HG02798 (cell line): Measurements from ENCODE around the gene CATSPER4.

ENCODE experiments used
- ATAC-seq: cut with Tn5 transposase; IDR thresholded peaks from one replicate; pipeline ENCODE4 v1.9.1; 2021; ENCODE audit warnings: mild to moderate bottlenecking; ENCODE audit not compliant: unreplicated experiment, poor library complexity

CATSPER4 gene

DNA sequence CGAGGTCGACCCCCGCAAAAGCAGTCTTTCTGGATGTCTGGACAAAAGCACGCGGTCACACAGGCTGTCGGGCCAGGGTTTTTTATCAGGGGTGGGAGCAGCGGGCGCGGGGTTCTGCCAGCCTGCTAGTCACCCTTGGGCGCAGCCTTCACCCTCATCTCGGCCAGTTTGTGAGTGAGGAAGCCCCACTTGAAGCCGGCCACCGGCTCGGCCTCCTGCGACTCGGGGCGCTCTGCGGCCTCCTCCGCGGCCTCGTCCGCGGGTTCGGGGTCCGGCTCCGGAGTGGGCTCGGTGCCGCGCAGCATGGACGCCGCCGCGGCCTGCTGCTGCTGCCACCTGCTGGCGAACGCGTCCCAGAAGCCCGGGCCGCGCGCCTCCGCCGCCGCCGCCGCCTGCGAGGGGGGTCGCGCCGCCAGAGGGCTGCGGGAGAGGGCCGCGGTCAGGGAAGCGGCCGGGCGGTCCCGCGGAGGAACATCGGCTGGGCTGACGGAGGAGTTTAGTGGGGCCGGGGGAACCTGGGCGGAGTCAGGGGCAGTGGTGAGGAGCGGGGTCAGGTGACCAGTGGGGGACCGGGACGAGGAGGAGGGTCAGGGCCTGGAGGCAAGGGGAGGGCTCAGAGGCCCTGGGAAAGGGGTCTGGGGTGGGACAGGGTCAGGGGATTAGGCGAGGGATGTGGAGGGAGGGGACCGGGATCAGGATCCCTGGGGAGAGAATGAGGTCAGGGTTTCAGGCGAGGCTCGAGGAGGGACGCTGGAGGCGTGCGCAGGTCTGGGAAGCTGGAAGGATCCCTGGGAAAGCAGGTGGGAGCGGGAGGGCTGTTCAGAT is 26.2 kb upstream of the CATSPER4 start:
- no peak for ATAC-seq

DNA sequence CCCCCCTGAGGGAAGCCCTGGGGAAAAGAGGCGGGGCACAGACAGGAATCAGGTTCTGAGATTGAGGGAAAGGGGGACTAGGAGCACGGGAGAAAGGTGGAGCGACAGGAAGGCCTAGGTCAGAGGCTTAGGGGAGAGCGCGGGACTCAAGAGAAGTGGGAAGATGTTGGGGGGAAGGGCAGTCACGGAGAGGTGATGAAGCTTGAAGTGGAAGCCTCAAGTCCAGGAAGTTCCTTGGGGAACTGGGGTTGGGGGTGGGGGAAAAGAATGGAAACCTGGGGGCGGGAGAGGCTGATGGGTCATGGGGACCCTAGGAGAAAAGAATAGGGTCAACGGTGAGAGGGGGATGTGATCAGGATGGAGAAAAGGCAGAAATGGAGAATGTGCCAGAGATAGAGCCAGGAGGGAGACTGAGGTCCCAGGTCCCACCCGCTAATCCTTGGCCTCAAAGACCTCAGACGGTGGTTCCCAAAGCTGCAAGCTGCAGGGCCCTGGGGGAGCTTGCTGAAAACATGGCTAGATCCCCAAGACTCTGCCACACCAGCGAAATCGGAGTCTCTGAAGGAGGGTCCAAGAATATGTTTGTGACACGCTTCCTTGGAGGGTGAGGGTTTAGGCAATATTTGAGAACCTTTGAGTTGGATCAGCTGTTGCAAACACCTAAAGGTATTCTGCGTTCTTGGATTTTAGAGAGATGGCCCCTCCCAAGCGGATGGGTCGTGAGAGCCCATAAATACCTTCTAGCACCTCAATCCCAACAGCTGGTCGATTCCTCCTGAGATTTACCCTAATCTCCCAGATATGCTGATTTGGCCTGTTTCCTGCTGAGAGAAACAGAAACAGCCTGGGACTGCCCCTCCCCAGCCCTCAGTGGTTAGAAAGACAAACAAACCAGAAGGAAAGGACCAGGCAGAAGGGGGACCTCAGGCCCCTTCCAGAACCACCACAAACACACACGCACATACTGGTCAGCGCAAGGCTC is 25.2 kb upstream of the CATSPER4 start:
- no peak for ATAC-seq

DNA sequence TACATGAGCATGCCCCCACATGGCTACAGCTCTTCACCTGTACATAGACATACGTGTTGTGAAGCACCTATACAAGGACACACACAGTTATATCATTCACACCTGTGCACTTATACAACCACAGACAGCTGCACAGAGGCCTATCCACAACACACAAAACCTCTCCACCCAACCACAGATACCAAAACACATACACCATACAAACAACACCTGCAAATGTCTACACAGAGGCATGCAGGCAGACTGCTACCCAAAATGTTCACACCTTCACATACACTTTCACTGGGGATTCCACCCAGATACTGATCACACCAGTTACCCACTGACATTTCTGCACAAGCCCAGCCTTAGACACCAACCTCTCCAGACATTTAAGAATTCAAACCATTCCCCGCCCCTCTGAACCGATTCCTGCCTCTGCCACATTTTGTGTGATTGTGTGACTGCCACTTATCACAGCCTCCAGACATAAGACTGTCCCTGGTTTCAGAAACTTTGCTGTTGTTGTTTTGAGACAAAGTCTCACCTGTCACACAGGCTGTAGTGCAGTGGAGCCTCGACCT is 23.6 kb upstream of the CATSPER4 start:
- no peak for ATAC-seq

DNA sequence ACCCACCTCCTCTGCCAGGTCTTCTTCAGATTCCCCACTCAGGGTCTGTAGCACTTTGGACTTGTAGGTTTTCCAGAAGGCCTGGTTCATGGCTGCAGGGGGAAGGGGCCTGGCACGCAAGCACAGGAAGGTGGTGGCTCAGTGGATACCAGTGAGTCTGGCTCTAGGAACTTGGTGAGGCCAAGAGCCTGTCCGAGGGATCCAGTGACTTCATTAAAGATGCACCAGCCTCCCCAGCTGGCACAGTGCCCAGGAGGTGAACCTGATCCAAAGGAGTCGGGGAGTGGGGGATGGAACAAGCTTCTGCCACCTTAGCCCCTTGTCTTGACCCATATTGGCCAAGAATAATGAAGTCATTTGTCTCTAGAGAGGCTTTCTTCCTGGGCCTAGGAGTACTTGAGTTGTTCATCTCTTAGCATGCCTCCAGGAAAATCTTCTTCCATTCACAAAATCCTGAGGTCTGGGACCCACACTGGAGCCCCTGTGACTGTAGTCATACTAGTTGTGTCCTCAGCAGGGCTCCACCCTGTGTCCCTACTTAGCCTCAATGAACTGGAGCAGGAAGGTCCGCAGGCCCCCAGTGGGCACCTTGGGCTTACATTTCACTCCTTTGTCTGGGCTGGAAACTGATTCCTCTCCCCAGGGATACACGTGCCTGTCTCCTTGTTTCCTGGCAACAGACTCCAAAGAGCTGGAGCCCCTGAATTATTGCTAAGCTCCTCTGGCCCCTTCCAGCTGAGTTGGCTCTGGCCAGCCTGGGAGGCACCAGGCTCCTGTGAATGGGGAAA is 21.8 kb upstream of the CATSPER4 start, which contains the start of gene C1orf232:
Gene C1orf232 (minus strand): TSS at position 554 of the 788 bp plus-strand sequence. CDS start 464 bp downstream, at position 90.
- ATAC-seq, result no peak

DNA sequence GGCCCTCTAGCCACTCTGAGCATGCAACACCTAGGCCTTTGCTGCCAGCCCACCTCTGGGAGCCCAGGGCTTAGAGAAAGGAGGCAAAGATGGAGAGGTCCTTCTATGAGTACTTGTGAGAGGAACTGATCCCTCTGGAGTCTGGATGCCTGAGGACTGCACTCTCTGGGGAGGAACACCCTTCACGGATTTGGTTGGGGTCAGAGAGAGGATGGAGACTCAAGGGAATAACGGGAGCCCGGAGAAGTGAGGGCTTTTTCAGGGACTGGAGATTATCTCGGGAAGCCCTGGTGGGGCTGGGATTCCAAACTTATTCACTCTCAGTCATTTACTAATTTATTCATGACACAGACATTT is 21.2 kb upstream of the CATSPER4 start:
- no peak for ATAC-seq

DNA sequence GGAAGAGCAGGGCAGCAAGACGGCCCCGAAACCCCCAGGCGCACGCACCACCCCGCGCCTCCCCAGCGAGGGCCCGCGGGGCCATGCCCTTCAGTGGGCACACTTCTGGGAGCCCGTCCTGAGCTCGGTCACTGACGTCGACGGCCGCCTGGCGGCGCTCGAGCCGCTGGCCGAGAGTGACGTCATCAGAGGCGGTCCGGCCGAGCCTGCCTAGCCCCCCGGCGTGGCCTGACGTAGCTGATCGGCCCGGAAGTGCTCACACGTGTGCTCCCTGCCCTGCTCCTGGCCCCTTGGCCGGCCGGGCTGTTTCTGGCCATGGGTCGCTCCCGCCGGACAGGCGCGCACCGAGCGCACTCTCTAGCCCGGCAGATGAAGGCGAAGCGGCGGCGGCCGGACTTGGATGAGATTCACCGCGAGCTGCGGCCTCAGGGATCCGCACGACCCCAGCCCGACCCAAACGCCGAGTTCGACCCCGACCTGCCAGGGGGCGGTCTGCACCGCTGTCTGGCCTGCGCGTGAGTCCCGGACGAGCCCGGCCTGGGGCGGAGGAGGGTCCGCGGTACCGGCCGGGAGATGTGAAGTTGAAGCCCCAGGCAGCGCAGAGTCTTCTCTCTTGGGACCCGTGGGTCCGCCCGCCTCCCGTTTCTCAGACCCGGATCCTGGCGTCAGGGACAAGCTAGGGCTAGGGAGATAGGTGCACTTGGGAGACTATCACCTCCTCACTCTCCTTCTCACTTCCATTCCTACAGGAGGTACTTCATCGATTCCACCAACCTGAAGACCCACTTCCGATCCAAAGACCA is 20.5 kb upstream of the CATSPER4 start, which contains the start of gene ZNF593:
Gene ZNF593 (plus strand): TSS at position 240 of the 803 bp plus-strand sequence. CDS start 76 bp downstream, at position 316.
- peak; percentile 94 for ATAC-seq

DNA sequence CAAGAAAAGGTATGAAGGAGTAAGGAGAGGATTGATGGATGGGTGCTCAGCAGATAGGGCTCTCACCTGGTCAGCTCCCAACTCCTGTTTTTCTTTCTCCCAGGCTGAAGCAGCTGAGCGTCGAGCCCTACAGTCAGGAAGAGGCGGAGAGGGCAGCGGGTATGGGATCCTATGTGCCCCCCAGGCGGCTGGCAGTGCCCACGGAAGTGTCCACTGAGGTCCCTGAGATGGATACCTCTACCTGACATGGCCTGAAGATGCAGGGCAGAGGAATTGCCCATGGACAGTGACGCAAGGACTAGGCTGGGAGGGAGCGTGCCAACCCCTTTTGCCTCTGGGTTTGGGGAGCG is 20.0 kb upstream of the CATSPER4 start:
- no peak for ATAC-seq

DNA sequence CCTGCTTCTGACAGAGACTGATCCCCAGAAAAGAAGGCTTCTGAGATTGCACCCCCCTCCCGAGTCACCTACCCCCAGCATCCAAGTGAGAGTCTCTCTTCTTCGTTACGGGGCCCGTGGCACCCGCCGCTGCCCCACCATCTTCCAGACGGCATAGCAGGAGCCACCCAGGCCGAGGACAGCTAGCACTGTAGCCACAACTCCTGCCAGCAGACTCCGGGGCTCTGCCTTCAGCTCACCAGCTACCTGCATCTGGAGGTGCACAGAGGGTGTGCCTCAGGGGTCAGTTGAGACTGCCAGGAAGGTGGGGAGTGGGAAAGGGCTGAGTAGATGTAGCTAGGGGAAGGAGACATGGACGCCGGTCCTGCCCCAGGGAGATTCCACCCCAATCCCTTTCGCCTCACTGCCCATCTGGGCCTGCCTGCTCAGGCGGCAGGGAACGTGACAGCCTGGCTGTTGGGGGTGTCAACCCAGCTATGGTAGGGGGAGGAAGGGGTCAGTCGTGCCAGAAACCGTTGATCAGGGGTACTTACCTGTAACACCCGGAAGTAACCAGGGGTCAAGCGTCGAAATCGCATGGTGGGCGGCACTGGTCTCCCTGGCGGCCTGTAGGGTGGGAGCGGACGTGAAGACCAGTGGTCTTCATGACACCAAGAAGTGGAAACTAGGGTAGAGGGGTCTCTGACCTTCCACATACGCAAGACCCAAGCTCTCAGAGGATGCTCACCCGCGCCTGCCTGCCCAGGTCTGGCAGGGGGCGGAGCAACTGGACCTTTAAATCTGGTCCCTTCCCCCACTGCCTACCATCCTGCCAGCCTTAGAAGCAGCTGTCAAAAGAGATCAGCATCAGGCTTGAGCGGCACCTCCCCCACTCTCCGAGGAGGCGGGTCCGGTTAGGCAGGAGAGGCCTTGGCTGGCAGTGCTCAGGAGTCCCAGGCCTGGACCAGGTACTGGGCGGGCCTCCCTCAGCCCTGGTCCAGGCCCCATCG is 19.0 kb upstream of the CATSPER4 start, which contains the start of gene ZNF593OS:
Gene ZNF593OS (minus strand): TSS at position 749 of the 989 bp plus-strand sequence. CDS start 171 bp downstream, at position 578.
- ATAC-seq, result no peak

DNA sequence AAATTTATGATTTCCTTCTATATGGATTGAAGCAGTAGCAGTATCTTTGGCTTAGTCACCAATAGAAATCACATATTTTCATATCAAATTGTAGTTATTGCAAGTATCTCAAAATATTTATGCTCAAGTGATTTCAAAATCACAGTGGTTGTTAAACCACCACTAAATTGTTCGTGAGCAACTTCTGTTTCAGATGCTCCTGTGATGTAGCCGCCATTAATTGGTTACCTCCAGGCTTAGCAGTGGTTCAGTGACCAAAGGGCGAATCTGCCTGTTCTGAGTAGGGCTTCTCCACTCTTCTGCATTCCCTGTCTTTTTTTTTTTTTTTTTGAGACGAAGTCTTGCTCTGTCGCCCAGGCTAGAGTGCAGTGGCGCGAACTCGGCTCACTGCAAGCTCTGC is 15.1 kb upstream of the CATSPER4 start:
- no peak for ATAC-seq

DNA sequence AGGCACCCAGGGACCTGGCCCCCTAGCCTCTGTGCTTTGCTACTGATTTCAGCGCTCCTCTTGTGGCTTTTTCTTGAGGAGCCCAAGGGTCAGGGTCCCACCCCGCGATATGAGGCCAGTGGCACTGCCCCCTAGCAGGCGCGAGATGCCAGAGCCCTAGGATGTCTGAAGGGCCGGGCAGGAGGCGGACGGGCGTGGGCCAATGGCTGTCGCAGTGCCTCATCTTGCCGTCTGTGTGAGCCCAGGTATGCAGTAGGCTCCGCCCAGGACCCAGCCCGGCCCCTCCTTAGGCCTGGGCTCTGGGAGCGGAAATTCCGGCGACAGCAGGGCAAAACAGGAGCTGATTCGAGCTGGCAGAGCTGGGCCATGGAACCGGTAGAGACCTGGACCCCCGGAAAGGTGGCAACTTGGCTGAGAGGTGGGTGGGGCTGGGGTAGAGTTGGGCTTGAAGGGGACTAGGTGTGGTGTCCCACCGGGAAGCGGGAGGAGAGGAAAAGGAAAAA is 13.2 kb upstream of the CATSPER4 start, which contains the start of gene CNKSR1:
Gene CNKSR1 (plus strand): TSS at position 310 of the 503 bp plus-strand sequence. CDS start 57 bp downstream, at position 367.
- ATAC-seq, result no peak

DNA sequence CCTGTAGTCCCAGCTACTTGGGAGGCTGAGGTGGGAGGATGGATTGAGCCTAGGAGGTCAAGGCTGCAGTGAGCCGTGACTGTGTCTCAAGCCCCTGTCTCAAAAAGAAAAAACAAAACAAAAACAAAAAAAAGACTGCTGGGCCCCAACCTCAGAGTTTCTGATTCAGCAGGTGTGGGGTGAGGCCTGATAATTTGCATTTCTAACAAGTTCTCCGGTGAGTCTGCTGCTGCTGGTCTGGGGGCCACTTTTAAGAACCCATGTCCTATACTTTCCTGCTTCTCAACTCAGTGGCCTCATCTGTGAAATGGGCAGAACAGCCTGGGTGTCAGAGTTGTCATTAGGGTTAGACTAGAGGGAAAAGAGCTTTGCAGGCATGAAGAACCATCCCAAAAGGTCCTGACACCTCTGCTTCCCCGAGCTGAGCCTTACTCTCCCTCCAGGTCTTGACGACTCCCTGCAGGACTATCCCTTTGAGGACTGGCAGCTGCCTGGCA is 10.3 kb upstream of the CATSPER4 start:
- no peak for ATAC-seq

DNA sequence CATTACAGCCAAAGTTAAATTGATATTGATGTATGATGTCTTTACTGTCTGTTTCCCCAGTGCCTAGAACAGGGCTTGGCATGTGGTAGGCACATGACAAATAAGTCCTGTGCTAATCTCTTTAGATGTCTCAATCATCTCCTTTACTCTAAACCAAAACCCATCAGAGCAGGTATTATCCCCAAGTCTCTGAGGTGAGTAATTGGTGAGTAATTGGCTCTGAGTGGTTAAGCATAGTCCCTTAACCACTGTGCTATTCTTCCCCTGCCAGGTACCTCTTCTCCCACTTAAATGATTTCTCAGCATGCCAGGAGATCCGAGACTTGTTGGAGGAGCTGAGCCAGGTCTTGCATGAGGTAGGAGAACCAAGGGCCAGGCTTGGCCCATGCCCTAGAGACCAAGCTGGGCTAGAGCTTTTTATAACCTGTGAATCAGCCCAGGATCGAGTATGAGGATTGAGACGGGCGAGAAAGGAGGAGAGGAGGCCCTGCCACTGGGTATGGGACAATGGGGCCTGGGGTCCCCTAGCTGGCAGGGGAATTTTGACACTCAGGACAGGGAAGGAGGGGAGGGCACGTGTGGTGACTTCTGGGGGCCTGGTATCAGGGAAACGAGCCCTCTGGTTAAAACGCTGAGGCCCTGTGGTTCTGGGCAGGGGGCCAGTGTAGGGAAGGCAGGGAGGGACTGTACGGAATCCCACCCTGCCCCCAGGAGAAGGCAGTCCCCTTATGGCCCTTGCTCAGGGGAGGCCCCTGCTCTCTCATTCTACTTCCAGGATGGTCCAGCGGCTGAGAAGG is 8.6 kb upstream of the CATSPER4 start:
- no peak for ATAC-seq

DNA sequence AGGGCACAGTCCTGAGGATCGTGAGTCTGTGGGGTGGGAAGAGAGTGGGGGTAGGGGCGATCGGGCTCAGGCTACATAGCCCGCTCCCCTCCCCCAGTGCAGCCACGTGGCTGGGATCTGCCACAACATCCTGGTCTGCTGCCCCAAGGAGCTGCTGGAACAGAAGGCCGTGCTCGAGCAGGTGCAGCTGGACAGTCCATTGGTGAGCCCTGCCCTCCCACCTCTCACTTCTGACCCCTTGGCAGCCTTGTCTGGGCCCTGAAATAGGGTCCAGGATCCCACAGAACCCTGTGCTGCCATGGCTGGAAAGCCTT is 8.1 kb upstream of the CATSPER4 start:
- no peak for ATAC-seq

DNA sequence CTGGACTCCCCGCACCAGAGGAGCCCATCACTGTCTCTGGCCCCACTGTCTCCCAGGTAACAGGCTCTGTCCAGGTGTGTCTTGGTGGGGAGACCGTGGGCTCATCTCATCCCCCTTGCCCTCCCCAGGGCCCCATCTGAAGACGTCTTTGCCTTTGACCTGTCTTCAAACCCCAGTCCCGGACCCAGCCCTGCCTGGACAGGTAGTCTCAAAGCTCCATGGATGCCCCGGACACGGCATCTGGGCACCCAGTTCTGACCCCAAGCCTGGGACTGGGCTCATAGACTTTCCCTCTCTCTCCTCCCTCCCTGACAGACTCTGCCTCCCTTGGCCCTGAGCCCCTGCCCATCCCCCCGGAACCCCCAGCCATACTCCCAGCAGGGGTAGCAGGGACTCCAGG is 6.3 kb upstream of the CATSPER4 start:
- no peak for ATAC-seq

DNA sequence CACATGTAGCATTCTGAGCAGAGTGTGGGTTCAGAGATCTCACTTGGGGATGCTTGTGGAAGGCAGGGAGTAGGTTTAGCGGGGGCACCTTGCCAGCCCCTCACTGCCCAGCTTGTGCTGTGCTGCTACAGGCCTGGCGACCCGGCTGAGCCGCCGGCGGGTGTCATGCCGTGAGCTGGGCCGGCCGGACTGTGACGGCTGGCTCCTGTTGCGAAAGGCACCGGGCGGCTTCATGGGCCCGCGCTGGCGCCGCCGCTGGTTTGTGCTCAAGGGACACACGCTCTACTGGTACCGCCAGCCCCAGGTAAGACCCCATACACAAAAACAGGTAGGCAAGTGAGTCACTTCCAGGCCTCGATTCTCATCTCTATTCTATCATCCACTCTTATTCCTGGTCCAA is 5.5 kb upstream of the CATSPER4 start:
- no peak for ATAC-seq

DNA sequence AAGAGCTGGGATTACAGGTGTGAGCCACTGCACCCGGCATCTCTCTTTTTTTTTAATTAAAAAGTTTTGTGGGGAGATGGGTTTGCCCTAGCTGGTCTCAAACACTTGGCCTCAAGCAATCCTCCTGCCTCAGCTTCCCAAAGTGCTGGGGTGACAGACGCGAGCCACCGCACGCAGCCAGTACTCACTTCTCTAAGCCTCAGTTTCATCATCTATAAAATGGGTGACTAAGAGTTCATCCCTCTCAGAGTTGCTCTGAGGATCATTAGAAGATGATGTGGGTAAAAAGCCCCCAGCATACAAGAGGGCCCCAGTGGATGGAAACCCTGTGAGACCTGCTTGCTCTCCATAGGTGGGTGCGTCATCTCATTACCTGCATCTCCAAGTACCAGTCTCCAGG is 2.5 kb upstream of the CATSPER4 start:
- ATAC-seq, result no peak

DNA sequence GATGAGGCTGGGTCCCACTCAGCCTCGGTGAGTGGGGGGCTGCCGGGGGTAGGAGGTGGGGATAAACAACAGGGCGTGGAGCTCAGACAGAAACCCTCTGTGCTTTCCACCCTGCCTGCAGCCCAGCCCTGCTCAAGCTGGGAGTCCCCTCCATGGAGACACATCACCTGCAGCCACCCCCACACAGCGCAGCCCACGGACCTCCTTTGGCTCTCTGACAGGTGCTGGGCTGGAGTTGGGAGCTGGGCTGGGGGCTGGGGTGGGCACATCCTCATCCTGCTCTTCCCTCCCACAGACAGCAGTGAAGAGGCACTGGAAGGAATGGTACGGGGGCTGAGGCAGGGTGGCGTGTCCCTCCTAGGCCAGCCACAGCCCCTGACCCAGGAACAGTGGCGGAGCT is 1.9 kb upstream of the CATSPER4 start:
- no peak for ATAC-seq
